HEK293 (cell line): ENCODE results near the gene DHX57.

Experiments used
- CTCF ChIA-PET: fragments of 350-600 bp; formaldehyde crosslinking; extraction: SDS; loops from one replicate; lab custom pipeline; 2021; ENCODE audit warnings: antibody characterized with exemption; lab: Yijun Ruan, JAX
- POLR2A ChIA-PET: fragments of 300-600 bp; formaldehyde crosslinking; extraction: SDS; loops from one replicate; lab custom pipeline; 2020; ENCODE audit warnings: antibody characterized with exemption, inconsistent platforms; lab: Yijun Ruan, JAX
- H3K27ac ChIP-seq: fragments of 200-500 bp; sonication (Bioruptor generic); 2 replicates; pipeline ENCODE4 v1.5.1; 2014; ENCODE audit warnings: low read depth, low read length, control low read depth, inconsistent platforms; ENCODE audit errors: extremely low read depth
- H3K36me3 ChIP-seq, 2 experiments: fragments of 200-500 bp in 1 of 2; sonication (Bioruptor generic) in 1 of 2; 1 replicate in 1 of 2; 2 replicates in 1 of 2; pipeline ENCODE4 v1.5.1; 2014 to 2017; ENCODE audit warnings: inconsistent platforms in 2 of 2, low read length in 2 of 2; ENCODE audit not compliant: control insufficient read depth in 2 of 2, insufficient read depth in 1 of 2
- H3K4me1 ChIP-seq: fragments of 200-500 bp; sonication (Bioruptor generic); 2 replicates; pipeline ENCODE4 v1.5.1; 2014; ENCODE audit warnings: mild to moderate bottlenecking, low read length, inconsistent platforms; ENCODE audit not compliant: control insufficient read depth, insufficient read depth
- H3K4me3 ChIP-seq: 2 replicates; pipeline ENCODE4 v1.5.1; 2011; ENCODE audit warnings: low read depth, mild to moderate bottlenecking, control low read depth, low read length, moderate library complexity
- H3K9me3 ChIP-seq: fragments of 200-500 bp; sonication (Bioruptor generic); 2 replicates; pipeline ENCODE4 v1.5.1; 2014; ENCODE audit warnings: low read depth, low read length, inconsistent platforms; ENCODE audit not compliant: control insufficient read depth, insufficient read depth
- SCRT2 ChIP-seq: fragments of 450-650 bp; formaldehyde crosslinking; IDR thresholded peaks from 2 replicates; pipeline ENCODE4 v1.5.1; 2016; ENCODE audit warnings: missing biosample characterization, missing genetic modification characterization
- TRIM28 ChIP-seq: IDR thresholded peaks from 2 replicates; pipeline ENCODE4 v1.6.1; 2011; ENCODE audit warnings: low read length, control low read depth, borderline replicate concordance
- YY2 ChIP-seq: fragments of 450-650 bp; formaldehyde crosslinking; IDR thresholded peaks from 2 replicates; pipeline ENCODE4 v1.5.1; 2016; ENCODE audit warnings: missing biosample characterization, missing genetic modification characterization
- ZBTB17 ChIP-seq: fragments of 450-650 bp; formaldehyde crosslinking; IDR thresholded peaks from 2 replicates; pipeline ENCODE4 v1.5.1; 2016; ENCODE audit warnings: missing biosample characterization, missing genetic modification characterization
- ZBTB20 ChIP-seq: fragments of 450-650 bp; formaldehyde crosslinking; IDR thresholded peaks from 2 replicates; pipeline ENCODE4 v1.5.1; 2016; ENCODE audit warnings: missing biosample characterization, missing genetic modification characterization
- ZNF121 ChIP-seq: fragments of 450-650 bp; formaldehyde crosslinking; IDR thresholded peaks from 2 replicates; pipeline ENCODE4 v1.5.1; 2016; ENCODE audit warnings: missing biosample characterization, missing genetic modification characterization
- ZNF175 ChIP-seq: fragments of 450-650 bp; formaldehyde crosslinking; IDR thresholded peaks from 2 replicates; pipeline ENCODE4 v1.5.1; 2016; ENCODE audit warnings: missing biosample characterization, missing genetic modification characterization
- ZNF221 ChIP-seq: fragments of 450-650 bp; formaldehyde crosslinking; IDR thresholded peaks from 2 replicates; pipeline ENCODE4 v1.5.1; 2017; ENCODE audit warnings: missing biosample characterization, missing genetic modification characterization, borderline replicate concordance
- ZNF404 ChIP-seq: fragments of 450-650 bp; formaldehyde crosslinking; IDR thresholded peaks from 2 replicates; pipeline ENCODE4 v1.5.1; 2017; ENCODE audit warnings: missing biosample characterization, missing genetic modification characterization
- ZNF513 ChIP-seq: fragments of 450-650 bp; IDR thresholded peaks from 2 replicates; pipeline ENCODE4 v1.5.1; 2018; ENCODE audit warnings: missing biosample characterization, missing genetic modification characterization
- ZNF514 ChIP-seq: fragments of 450-650 bp; formaldehyde crosslinking; IDR thresholded peaks from 2 replicates; pipeline ENCODE4 v1.5.1; 2016; ENCODE audit warnings: missing biosample characterization, missing genetic modification characterization
- ZNF544 ChIP-seq: fragments of 450-650 bp; formaldehyde crosslinking; IDR thresholded peaks from 2 replicates; pipeline ENCODE4 v1.5.0; 2017; ENCODE audit warnings: missing biosample characterization, missing genetic modification characterization
- ZNF561 ChIP-seq: fragments of 450-650 bp; IDR thresholded peaks from 2 replicates; pipeline ENCODE4 v1.5.1; 2018; ENCODE audit warnings: missing biosample characterization, missing genetic modification characterization, borderline replicate concordance
- ZNF571 ChIP-seq: fragments of 450-650 bp; formaldehyde crosslinking; IDR thresholded peaks from 2 replicates; pipeline ENCODE4 v1.5.0; 2017; ENCODE audit warnings: missing biosample characterization, missing genetic modification characterization
- ZNF600 ChIP-seq: fragments of 450-650 bp; formaldehyde crosslinking; IDR thresholded peaks from 2 replicates; pipeline ENCODE4 v1.5.1; 2016; ENCODE audit warnings: missing biosample characterization, missing genetic modification characterization
- ZNF747 ChIP-seq: fragments of 450-650 bp; formaldehyde crosslinking; IDR thresholded peaks from 2 replicates; pipeline ENCODE4 v1.5.1; 2016; ENCODE audit warnings: missing biosample characterization, missing genetic modification characterization
- ZNF768 ChIP-seq: fragments of 450-650 bp; formaldehyde crosslinking; IDR thresholded peaks from 2 replicates; pipeline ENCODE4 v1.5.1; 2018; ENCODE audit warnings: missing biosample characterization, mild to moderate bottlenecking, missing genetic modification characterization
- ZNF791 ChIP-seq: fragments of 450-650 bp; formaldehyde crosslinking; IDR thresholded peaks from 2 replicates; pipeline ENCODE4 v1.5.1; 2016; ENCODE audit warnings: missing biosample characterization, missing genetic modification characterization
- ZSCAN30 ChIP-seq: fragments of 450-650 bp; IDR thresholded peaks from 2 replicates; pipeline ENCODE4 v1.5.1; 2018; ENCODE audit warnings: missing biosample characterization, mild to moderate bottlenecking, missing genetic modification characterization, moderate library complexity
- TF ChIP-seq, protein P1 (sequence below): fragments of 450-650 bp; formaldehyde crosslinking; IDR thresholded peaks from 2 replicates; pipeline ENCODE4 v1.5.1; 2017; ENCODE audit warnings: missing biosample characterization, mild to moderate bottlenecking, missing genetic modification characterization, moderate library complexity
- TF ChIP-seq, protein P2 (sequence below): fragments of 450-650 bp; formaldehyde crosslinking; conservative IDR thresholded peaks from 2 replicates; pipeline ENCODE4 v1.5.1; 2016; ENCODE audit warnings: low read depth, missing biosample characterization, missing genetic modification characterization

The DHX57 gene

DNA sequence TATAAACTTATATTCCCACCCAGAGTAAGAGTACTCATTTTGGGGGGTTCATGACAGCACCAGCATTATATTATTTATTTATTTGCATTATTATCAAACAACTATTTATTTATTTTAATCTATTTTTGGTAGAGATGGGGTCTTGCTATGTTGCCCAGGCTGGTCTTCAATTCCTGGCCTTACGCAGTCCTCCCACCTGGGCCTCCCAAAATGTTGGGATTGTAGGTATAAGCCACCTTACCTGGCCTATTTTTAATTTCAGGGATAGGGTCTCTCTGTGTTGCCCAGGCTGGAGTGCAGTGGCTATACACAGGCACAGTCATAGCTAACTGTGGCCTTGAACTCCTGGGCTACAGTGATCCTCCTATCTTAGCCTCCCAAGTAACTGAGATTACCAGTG lies 67.1 kb downstream of the DHX57 start:
- ChIA-PET POLR2A (interaction anchor here (0.6 kb wide), 1 partner anchor 57 kb away, joined by 3 read pairs; the partner anchor contains the start of gene SRSF7), CTCF (no interaction called here)

DNA sequence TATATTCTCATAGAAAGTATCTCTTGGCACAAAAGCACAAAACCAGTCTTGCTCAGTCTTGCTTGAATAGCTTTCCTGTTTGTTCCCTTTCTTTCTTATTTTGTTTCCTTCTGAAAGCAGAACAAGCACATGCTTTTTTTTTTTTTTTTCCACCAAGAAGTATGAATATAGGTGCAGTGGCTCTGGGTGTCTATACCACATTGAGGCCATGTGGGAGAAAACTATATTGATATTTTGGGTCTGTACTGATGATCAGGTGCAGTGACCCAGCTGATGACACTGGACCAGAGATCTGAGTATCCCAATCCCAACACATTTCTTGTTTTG lies 69.0 kb downstream of the DHX57 start:
- POLR2A ChIA-PET = interaction anchor here (3.4 kb wide), 1 partner anchor 56 kb away, joined by 13 read pairs; the partner anchor contains the start of gene SRSF7
- Histone ChIP-seq H3K4me3 (no peak overlapping the region), H3K4me1 (no peaks in the 10 kb centered on the region), H3K36me3 (peaks cover 19 to 41% of the 10 kb centered on the region in 2 experiments)
- CTCF ChIA-PET = no interaction called here
- TF ChIP-seq ZNF747 (tag by site-specific recombination) = no peak
- TF ChIP-seq, protein P1, sequence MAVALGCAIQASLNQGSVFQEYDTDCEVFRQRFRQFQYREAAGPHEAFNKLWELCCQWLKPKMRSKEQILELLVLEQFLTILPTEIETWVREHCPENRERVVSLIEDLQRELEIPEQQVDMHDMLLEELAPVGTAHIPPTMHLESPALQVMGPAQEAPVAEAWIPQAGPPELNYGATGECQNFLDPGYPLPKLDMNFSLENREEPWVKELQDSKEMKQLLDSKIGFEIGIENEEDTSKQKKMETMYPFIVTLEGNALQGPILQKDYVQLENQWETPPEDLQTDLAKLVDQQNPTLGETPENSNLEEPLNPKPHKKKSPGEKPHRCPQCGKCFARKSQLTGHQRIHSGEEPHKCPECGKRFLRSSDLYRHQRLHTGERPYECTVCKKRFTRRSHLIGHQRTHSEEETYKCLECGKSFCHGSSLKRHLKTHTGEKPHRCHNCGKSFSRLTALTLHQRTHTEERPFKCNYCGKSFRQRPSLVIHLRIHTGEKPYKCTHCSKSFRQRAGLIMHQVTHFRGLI (tag by site-specific recombination) = no peak
- no peak for TF ChIP-seq ZNF175
- TF ChIP-seq ZNF571 (tag by site-specific recombination) = no peak
- no peak for TF ChIP-seq ZBTB20 (tag by site-specific recombination)
- TF ChIP-seq ZNF221 (tag by site-specific recombination) = no peak
- TF ChIP-seq ZNF600 (tag by site-specific recombination) = no peak
- TF ChIP-seq ZNF404 (tag by site-specific recombination) = no peak
- no peak for TF ChIP-seq ZBTB17
- no peak for TF ChIP-seq ZNF544
- no peak for TF ChIP-seq ZNF513 (tag by site-specific recombination)
- TF ChIP-seq, protein P2, sequence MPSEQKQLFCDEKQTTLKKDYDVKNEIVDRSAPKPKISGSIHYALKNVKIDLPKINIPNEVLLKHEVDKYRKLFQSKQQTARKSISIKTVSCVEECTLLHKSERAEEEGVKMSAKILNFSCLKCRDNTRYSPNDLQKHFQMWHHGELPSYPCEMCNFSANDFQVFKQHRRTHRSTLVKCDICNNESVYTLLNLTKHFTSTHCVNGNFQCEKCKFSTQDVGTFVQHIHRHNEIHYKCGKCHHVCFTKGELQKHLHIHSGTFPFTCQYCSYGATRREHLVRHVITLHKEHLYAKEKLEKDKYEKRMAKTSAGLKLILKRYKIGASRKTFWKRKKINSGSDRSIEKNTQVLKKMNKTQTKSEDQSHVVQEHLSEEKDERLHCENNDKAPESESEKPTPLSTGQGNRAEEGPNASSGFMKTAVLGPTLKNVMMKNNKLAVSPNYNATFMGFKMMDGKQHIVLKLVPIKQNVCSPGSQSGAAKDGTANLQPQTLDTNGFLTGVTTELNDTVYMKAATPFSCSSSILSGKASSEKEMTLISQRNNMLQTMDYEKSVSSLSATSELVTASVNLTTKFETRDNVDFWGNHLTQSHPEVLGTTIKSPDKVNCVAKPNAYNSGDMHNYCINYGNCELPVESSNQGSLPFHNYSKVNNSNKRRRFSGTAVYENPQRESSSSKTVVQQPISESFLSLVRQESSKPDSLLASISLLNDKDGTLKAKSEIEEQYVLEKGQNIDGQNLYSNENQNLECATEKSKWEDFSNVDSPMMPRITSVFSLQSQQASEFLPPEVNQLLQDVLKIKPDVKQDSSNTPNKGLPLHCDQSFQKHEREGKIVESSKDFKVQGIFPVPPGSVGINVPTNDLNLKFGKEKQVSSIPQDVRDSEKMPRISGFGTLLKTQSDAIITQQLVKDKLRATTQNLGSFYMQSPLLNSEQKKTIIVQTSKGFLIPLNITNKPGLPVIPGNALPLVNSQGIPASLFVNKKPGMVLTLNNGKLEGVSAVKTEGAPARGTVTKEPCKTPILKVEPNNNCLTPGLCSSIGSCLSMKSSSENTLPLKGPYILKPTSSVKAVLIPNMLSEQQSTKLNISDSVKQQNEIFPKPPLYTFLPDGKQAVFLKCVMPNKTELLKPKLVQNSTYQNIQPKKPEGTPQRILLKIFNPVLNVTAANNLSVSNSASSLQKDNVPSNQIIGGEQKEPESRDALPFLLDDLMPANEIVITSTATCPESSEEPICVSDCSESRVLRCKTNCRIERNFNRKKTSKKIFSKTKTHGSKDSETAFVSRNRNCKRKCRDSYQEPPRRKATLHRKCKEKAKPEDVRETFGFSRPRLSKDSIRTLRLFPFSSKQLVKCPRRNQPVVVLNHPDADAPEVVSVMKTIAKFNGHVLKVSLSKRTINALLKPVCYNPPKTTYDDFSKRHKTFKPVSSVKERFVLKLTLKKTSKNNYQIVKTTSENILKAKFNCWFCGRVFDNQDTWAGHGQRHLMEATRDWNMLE (tag by site-specific recombination) = no peak
- no peak for TF ChIP-seq TRIM28
- TF ChIP-seq YY2 (tag by site-specific recombination) = no peak
- no peak for TF ChIP-seq ZNF791 (tag by site-specific recombination)
- TF ChIP-seq ZNF768 (tag by site-specific recombination) = no peak
- no peak for TF ChIP-seq ZSCAN30 (tag by site-specific recombination)
- no peak for TF ChIP-seq ZNF514
- TF ChIP-seq ZNF561 (tag by site-specific recombination) = no peak
- TF ChIP-seq, all 188 proteins: peak for 0
- Histone ChIP-seq H3K27ac (no peak overlapping the region), H3K9me3 (no peaks in the 10 kb centered on the region)

More for the DNA sequence above, 67.1 kb downstream of the DHX57 start:
- no peaks in the 10 kb centered on the region for H3K4me1 ChIP-seq
- peaks cover 26 to 48% of the 10 kb centered on the region in 2 experiments for H3K36me3 ChIP-seq
- H3K4me3 ChIP-seq = no peak overlapping the region
- TF ChIP-seq SCRT2 (tag by site-specific recombination) (no peak), ZNF121 (tag by site-specific recombination) (peak; percentile 80)
- TF ChIP-seq, all 188 proteins: peak for 1
- Histone ChIP-seq H3K27ac (no peak overlapping the region), H3K9me3 (no peaks in the 10 kb centered on the region)
